ENCODE measurements around the gene TMED3. TPM values are rescaled to one million over a fixed set of nuclear protein-coding genes. Genes with fewer than 3 reads are reported as not detected.
"Not testable (repeated sequence)": the region's sequence is repeated elsewhere in the genome, so short reads cannot be mapped to it uniquely, and the experiment has no call there.

TMED3 gene
- total RNA-seq, 1 donor from 2014 or later, result 103 TPM

GRCh38 chr15:79319973-79320372 is 9.1 kb downstream of the TMED3 start:
- ATAC-seq, result not testable (repeated sequence)

GRCh38 chr15:79321876-79322275 is 11.0 kb downstream of the TMED3 start:
- ATAC-seq, result no peak

- no peak for ATAC-seq
Measured at GRCh38 chr15:79322306-79322705, 11.4 kb downstream of the TMED3 start.

GRCh38 chr15:79322945-79323344 is 12.0 kb downstream of the TMED3 start:
- ATAC-seq, result no peak

GRCh38 chr15:79329171-79329611 is 18.3 kb downstream of the TMED3 start:
- peak; percentile 77 for ATAC-seq

DNA sequence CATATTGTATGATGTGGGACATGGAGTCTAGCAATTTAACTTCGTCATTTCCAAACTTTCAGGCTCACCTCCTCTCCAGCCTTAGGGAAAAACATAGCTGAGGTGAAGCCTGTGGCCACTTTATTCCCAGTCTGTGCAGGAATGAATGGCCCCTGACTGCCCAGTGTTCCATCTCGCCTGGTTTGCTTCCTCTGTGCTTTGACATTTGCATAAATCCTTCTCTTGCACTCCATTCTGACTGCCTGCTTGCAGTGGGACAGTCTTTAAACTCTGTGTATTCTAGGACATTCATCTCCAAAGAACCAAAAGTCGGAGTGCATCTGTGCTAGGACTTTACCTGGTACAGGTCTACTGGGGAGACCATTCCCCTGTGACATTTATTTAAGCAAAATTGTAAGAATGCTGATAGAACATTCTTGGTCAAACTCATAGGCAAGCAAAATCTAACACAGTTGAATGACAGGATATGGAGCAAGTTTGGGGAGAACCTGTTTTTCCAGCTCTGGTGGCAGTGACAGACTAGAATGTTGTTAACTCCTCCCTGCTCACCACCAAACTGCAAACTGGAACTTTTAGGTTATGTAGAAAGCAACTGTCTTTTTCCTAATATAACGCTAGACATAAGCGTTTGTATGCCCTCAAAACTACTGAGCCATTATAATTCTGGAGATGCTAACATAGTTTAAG is 22.1 kb downstream of the TMED3 start:
- peak; percentile 79 for ATAC-seq

DNA sequence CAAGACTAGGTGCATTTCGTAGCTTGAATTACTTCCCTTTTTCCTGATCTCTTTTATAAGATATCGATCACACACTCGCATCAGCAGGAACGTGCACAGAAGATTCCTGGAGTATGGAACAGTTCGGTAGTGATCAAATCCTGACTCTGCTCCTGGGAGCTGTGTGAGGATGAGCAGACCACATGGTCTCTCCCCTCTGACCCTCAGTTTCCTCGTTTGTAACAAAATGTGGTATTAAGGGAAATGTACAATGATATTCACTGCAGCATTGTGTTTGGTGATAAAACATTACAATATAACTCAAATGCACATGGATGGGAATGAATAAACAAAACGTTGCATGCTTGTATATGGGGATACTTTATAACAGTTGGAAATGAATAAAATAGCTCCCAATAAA is 26.7 kb downstream of the TMED3 start:
- ATAC-seq, result no peak

- no peak for ATAC-seq
Measured at GRCh38 chr15:79339588-79340314, 28.8 kb downstream of the TMED3 start.

DNA sequence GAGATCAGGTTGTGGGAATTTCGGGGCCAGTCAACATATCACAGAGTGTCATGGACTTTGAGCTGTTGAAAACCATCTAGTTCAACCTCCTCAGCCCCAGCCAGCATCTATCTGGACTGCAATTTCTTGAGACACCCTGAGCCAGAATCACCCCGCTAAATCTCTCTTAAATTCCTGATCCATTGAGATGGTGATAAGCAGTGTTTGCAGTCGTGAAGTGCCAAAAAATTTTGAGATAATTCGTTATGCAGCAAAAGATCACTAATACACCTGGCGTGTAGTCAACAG is 29.3 kb downstream of the TMED3 start:
- no peak for ATAC-seq

DNA sequence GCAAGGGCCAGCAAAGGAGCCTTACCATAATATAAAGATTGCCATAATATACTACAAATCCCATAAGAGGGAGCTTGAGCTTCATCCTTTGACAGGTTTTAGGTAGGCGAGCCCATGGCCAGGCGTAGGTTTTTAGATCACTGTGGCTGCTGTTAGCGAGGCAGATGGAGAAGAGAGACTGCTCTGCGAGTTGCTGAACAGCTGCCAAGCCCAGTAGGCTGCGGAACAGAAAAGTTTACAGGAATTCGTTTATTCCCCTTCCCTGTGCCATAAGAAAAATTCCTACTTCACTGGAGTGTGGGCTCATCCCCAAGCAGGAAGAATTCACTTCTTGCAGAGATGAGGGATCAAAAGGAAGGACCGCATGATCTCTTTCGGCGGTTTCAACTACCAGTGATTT is 30.5 kb downstream of the TMED3 start:
- no peak for ATAC-seq

- ATAC-seq, result no peak
Measured at GRCh38 chr15:79349525-79349924, 38.6 kb downstream of the TMED3 start.

- ATAC-seq, result no peak
Measured at GRCh38 chr15:79352206-79352605, 41.3 kb downstream of the TMED3 start.

GRCh38 chr15:79357566-79357965 is 46.7 kb downstream of the TMED3 start:
- no peak for ATAC-seq

GRCh38 chr15:79358069-79358468 is 47.2 kb downstream of the TMED3 start:
- no peak for ATAC-seq

- no peak for ATAC-seq
Measured at GRCh38 chr15:79364571-79365240, 53.8 kb downstream of the TMED3 start.

- ATAC-seq, result no peak
Measured at GRCh38 chr15:79365765-79366164, 54.9 kb downstream of the TMED3 start.

GRCh38 chr15:79366691-79367090 is 55.8 kb downstream of the TMED3 start:
- ATAC-seq, result no peak

GRCh38 chr15:79370716-79371115 is 59.8 kb downstream of the TMED3 start:
- no peak for ATAC-seq

GRCh38 chr15:79371591-79371990 is 60.7 kb downstream of the TMED3 start:
- no peak for ATAC-seq

DNA sequence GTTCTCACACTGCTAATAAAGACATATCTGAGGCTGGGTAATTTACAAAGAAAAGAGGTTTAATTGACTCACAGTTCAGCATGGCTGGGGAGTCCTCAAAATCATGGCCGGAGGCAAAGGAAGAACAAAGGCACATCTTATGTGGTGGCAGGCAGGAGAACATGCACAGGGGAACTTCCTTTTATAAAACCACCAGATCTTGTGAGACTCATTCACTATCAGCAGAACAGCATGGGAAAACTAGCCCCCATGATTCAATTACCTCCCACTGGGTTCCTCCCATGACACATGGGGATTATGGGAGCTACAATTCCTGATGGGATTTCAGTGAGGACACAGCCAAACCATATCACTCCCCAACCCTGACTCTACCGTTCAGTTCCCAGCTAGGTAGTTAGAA is 61.5 kb downstream of the TMED3 start:
- ATAC-seq, result no peak

Data from esophagus mucosa (tissue), 1 donor.